Stimulated activated CD8-positive, alpha-beta memory T cell treated with anti-CD3 and anti-CD28 coated beads, Interleukin-2, amount 100 ng/mL, for 1 hour (primary cell): ENCODE measurements around the gene ATP5IF1.

Experiments
- DNase-seq, 2 donors: peaks; one replicate each; pipeline ENCODE4 v3.0.0-alpha.2; 2020; ENCODE audit warnings: low read depth in 2 of 2

ATP5IF1 gene

DNA sequence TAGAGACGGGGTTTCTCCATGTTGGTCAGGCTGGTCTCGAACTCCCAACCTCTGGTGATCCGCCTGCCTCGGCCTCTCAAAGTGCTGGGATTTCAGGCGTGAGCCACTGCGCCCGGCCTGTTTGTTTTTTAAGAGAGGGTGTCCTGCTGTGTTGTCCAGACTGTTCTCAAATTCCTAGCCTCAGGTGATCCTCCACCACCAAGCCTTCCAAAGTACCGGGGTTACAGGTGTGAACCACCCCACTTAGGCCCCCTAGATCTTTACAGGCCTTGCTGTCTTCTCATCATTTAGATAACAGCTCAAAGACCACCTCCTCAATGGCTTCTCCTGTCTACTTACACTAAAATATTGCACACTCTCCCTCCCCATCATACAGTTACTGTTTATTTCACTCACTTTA, 29.7 kb downstream of the ATP5IF1 start:
- no peak for DNase-seq

DNA sequence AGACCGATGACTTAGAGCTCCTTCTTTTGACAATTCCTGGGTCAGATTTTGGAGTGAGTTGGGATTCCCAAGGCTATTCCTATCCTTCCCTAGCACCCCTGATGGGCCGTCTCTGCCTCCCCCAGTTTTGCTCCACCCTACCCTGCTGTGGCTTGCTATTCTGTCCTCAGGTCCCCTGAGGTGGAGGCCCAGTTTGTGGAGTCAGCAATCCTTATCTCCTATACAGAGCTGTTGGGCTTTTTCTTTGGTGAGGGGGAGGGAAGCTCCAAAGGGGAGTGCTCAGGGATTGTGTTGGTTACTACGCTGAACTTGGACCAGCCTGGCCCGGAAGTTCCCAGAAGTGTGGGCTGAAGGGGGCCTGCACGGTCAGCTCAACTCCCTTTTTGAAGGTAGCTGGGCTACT, 31.0 kb downstream of the ATP5IF1 start:
- no peak for DNase-seq

DNA sequence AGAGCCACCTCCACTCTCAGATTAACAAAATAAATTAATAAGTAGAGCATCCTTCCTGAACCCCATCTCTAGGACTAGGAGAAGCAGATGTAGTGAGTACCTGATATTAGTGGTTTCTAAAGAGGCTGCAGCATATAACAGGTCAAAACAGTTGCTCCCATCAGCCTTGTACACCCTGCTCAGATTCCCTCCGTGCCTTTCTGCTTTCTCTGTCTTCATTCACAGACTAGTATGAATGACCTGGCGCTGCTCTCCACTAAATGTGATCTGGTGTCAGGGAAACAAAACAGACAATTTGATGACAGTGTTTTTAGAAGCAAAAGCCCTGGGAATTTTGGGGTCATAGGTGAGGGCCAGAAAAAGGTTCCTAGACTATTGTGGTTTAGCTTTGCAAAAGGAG, 31.7 kb downstream of the ATP5IF1 start:
- DNase-seq, result no peak

DNA sequence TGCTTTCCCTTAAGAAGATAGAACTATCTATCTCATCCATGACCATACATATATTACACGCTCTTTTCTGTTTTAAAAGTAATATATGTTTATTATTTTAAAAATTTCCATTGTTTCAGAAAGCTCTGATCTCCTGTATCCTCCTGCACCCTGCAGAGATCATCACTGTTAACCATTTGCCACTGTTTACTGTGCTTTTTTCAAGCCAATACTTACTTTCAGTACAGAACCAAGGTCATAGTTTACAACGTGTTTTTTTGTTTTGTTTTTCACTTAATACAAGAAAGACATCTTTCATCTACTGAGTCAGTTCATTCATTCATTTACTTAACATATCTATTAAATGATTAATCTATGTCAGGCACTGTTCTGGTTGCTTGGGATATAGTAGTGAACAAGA, 33.6 kb downstream of the ATP5IF1 start:
- DNase-seq, result no peak

DNA sequence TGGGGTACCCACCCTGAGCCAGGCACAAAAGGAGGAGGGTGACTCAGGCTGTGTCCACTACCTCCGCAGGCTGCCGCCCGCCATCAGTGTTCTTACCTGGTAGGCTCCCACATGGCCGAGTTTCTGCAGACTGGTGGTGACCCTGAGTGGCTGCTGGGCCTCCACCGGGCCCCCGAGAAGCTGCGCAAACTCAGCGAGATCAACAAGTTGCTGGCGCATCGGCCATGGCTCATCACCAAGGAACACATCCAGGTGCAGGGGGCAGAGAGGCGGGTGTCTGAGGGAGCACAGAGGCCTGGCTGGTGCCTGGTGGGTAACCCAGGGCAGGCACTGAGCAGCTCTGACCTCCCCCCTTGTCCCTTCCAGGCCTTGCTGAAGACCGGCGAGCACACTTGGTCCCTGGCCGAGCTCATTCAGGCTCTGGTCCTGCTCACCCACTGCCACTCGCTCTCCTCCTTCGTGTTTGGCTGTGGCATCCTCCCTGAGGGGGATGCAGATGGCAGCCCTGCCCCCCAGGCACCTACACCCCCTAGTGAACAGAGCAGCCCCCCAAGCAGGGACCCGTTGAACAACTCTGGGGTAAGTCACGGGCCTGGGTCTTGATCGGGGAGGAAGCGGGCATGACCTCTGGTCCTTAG, 36.4 kb downstream of the ATP5IF1 start:
- no peak for DNase-seq

DNA sequence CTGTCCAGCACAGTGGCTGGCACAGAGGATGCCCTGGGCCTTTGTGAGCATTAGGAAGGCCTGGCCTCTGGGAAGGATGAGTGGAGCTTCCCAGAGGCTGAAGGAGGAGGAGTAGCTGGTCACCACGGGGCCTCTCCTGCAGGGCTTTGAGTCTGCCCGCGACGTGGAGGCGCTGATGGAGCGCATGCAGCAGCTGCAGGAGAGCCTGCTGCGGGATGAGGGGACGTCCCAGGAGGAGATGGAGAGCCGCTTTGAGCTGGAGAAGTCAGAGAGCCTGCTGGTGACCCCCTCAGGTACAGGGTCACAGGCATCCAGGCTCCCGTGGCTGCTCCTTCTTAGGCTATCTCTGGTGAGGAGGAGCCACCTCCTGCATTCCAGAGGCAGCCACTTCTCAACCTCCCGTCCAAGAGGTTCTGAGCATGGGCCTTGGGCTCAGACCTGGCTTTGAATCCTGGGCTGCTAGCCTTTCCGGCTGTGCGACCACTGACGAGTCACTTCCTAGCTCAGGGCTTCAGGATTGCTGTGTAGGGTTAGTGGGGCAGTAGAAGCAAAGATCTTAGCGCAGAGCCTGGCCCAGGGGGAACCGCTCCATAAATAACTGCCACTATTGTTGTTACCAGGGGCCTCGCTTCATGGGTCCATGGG, 37.4 kb downstream of the ATP5IF1 start:
- DNase-seq, result no peak

DNA sequence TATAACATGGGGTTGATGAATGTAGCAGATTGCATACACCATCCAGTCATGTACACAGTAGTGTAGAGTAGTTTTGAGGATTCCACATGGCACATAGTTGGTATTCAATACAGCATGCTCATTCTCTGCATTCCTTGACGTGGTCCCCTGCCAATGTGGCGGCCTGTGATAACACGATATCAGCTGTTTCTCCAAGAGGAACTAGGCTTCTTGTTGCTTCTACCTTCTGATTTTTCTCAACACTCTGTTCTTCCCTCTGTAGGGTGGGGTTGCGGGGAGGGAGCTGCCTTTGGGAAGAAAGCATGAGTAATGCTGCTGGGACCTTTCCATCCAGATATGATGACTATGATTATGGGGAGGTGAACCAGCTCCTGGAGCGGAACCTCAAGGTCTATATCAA, 42.8 kb downstream of the ATP5IF1 start:
- DNase-seq, result no peak

DNA sequence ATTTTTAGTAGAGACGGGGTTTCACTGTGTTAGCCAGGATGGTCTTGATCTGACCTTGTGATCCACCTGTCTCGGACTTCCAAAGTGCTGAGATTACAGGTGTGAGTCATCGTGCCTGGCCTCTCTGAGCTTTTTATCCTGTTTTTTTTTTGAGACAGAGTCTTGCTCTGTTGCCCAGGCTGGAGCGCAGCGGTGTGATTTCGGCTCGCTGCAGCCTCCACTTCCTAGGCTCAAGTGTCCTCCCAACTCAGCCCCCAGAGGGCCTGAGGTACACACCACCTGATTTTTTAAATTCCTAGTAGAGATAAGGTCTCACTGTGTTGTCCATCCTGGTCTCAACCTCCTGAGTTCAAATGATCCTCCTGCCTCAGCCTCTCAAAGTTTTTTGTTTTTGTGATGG, 43.8 kb downstream of the ATP5IF1 start:
- DNase-seq, result no peak

DNA sequence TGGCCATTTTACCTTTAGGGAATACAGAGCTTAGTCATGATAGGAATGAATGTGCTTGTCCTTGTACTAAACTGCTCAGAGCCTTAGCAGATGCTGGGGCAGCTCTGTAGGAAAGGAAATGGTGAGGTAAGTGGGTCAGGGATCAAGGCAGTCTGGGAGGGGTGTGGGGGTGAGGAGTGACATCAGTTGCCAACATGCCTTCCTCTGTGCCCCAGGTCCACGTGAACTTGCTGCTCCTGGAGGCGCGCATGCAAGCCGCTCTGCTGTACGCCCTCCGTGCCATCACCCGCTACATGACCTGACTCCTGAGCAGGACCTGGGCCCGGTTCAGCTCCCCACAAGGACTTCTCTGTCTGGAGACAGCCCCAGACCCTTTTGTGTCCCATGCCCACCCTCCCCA, 44.6 kb downstream of the ATP5IF1 start:
- DNase-seq, result no peak

DNA sequence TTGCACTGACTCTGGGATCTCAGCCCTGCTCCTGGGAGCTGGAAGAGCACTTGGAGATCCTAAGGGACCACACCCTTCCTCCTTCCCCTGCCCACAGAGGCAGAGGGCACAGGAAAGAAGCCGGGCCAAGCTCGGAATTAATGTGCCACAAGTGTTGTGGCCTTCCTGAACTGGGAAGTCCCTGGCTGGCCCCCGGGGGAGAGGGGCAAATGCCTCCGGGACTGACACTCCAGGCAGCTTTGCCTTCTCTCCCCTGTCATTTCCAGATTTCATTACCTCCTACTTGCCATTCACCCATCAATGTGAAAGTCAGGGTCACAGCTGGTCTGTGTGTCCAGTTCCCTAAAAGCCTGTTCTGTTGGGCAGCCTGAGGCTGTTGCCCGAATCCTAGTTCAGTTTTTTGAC, 45.1 kb downstream of the ATP5IF1 start:
- DNase-seq, result no peak

DNA sequence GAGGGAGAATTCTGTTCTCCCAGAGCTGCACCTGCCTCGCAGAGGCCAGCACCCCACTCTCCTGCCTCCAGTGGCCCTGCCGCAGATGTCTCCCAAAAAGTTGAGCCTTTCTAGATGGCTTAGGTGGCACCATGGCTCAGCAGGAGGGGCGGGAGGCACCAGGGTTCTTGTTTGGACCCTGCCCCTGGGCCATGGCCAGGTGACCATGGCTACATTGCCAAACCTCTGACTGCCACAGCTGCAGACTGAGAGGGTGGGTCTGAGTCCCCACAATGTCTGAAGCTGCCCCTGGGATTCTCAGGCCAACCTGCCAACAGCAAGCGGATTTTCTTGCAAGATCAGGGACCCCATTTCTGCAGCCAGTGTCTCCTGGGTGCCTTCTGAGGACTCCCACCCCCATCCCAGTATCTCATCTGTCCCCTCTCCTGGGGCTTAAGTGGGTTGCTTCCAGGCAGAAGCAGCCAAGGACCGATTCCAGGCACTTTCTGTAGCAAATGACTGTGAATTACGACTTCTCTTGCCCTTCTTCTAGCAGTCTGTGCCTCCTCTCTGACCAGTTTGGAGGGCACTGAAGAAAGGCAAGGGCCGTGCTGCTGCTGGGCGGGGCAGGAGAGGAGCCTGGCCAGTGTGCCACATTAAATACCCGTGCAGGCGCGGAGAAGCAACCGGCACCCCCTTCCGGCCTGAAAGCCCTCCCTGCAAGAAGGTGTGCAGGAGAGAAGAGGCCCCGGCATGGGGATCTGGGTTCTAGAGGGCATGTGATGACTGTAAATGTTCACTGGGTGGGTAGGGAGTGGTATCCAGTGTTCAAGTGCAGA, 45.9 kb downstream of the ATP5IF1 start:
- no peak for DNase-seq

DNA sequence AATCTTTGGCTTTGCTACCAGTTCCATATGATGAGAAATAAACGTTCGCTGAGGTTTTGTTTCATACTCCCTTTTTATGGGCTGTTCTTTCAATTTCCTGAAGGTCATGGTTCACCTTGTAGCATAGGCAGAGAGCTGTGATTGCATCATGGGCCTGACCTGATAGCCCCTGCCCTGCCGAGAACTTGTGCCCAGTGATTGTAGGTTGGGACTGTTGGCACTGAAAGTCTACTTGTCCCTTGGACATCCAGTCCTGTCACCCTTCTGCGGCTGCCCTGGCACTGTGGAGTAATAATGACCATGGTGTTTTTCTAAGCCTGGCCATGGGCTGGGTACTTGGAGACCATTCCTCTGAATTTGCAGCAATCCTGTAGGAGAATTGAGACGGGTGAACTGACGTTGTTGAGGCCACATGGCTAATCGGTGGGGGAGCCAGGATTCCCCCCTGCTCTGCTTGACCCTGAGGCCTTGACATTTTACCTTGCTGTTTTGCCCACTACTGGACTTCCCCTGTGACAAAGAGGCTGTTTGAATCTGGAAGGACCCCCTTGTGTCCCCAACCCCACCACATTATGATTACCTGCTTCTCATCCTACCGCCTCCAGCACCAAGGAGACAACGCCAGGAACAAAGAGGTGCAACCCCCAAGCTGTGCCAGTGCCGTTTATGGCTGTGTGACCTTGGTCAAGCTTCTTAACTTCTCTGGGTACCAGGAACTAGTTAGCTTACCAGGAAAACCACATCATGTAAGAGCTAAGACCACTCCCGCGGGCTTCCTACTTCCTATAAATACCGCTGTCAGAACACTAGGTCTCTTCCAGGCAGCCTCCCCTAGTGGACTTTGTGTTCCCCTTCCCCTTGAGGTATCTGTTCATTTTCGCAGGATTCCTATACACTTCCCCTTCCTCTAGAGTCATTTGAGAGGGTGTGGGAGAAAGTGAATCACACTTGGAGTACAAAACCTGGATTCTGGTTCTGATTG, 46.8 kb downstream of the ATP5IF1 start:
- no peak for DNase-seq

DNA sequence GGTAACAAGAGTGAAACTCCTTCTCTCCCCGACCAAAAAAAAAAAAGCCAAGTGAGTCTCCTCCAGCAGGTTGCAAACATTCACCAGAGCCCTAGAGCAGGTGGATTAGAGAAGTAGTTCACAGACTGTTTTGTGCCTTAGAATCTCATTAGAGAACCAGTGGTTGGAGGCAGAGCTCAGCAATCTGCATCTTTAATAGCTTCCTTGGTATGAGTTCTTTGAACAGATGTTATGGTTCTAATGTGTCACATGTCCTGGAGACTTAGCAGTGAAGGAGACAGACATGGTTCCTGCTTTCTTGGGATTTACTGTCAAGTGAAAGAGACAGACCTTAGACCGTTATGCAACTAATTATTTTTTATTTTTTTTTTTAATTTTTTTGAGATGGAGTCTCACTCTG, 50.2 kb downstream of the ATP5IF1 start:
- DNase-seq, result no peak
